GM23338 (cell line): ENCODE results near the gene RAI14. TPM values are rescaled to one million over a fixed set of nuclear protein-coding genes. Genes with fewer than 3 reads are reported as not detected.

Experiments used
- ATAC-seq: fragments of 200-7000 bp; cut with Tn5 transposase; 3 replicates; pipeline ENCODE4 v1.9.1; 2020
- DNase-seq: peaks from one replicate; pipeline ENCODE4 v3.0.0-alpha.2; 2015; ENCODE audit warnings: low spot score
- H2AFZ ChIP-seq: fragments of 200-600 bp; sonication (generic); 2 replicates; pipeline ENCODE4 v1.8.0; 2016; ENCODE audit warnings: antibody characterized with exemption, mild to moderate bottlenecking, moderate library complexity
- H3F3A ChIP-seq: fragments of 200-600 bp; sonication (generic); replicated peaks from 2 replicates; pipeline ENCODE4 v1.8.0; 2017; ENCODE audit warnings: antibody characterized with exemption, mixed run types, low read depth
- H3K27ac ChIP-seq: fragments of 200-600 bp; sonication (generic); 2 replicates; pipeline ENCODE4 v1.6.1; 2016; ENCODE audit warnings: low read depth
- H3K27me3 ChIP-seq: fragments of 200-600 bp; sonication (generic); 2 replicates; pipeline ENCODE4 v1.8.0; 2016; ENCODE audit warnings: mild to moderate bottlenecking, mixed run types, moderate library complexity; ENCODE audit not compliant: insufficient read depth
- H3K36me3 ChIP-seq: fragments of 200-600 bp; sonication (generic); 2 replicates; pipeline ENCODE4 v1.8.0; 2016; ENCODE audit warnings: mild to moderate bottlenecking; ENCODE audit not compliant: insufficient read depth
- H3K4me1 ChIP-seq: fragments of 200-600 bp; sonication (generic); 2 replicates; pipeline ENCODE4 v1.8.0; 2016; ENCODE audit warnings: mild to moderate bottlenecking, moderate library complexity; ENCODE audit not compliant: insufficient read depth
- H3K4me2 ChIP-seq: fragments of 200-600 bp; sonication (generic); 2 replicates; pipeline ENCODE4 v1.7.1; 2017; ENCODE audit warnings: mixed run types
- H3K4me3 ChIP-seq: fragments of 200-600 bp; sonication (generic); 2 replicates; pipeline ENCODE4 v1.6.1; 2016; ENCODE audit warnings: mixed run types
- H3K79me2 ChIP-seq: fragments of 200-600 bp; sonication (generic); replicated peaks from 2 replicates; pipeline ENCODE4 v1.8.0; 2017; ENCODE audit warnings: mild to moderate bottlenecking; ENCODE audit not compliant: insufficient read depth
- H3K9me2 ChIP-seq: fragments of 200-600 bp; sonication (generic); 2 replicates; pipeline ENCODE4 v1.8.0; 2017; ENCODE audit not compliant: insufficient read depth
- H4K20me1 ChIP-seq: fragments of 200-600 bp; sonication (generic); replicated peaks from 2 replicates; pipeline ENCODE4 v1.8.0; 2017; ENCODE audit warnings: mild to moderate bottlenecking; ENCODE audit not compliant: insufficient read depth
- H3K27ac Mint-ChIP-seq: 2 replicates; pipeline ENCODE4 v1.8.0; 2020; ENCODE audit warnings: inconsistent platforms, mild to moderate bottlenecking, moderate library complexity, mixed read lengths
- H3K27me3 Mint-ChIP-seq: 3 replicates; pipeline ENCODE4 v1.8.0; 2022; ENCODE audit warnings: low read depth, mild to moderate bottlenecking, moderate library complexity, mixed read lengths, inconsistent platforms; ENCODE audit not compliant: insufficient read depth, poor library complexity
- H3K36me3 Mint-ChIP-seq: 3 replicates; pipeline ENCODE4 v1.8.0; 2021; ENCODE audit warnings: low read depth, mild to moderate bottlenecking, inconsistent platforms, moderate library complexity, mixed read lengths
- H3K4me1 Mint-ChIP-seq: 3 replicates; pipeline ENCODE4 v1.8.0; 2020; ENCODE audit warnings: mild to moderate bottlenecking, inconsistent platforms, mixed read lengths
- H3K4me3 Mint-ChIP-seq: 3 replicates; pipeline ENCODE4 v1.8.0; 2021; ENCODE audit warnings: moderate library complexity, mild to moderate bottlenecking, inconsistent platforms, mixed read lengths
- H3K9me3 Mint-ChIP-seq: 3 replicates; pipeline ENCODE4 v1.8.0; 2020; ENCODE audit warnings: moderate library complexity, mild to moderate bottlenecking, inconsistent platforms, mixed read lengths
- EZH2 ChIP-seq: fragments of 200-600 bp; sonication (generic); IDR thresholded peaks from one replicate; pipeline ENCODE4 v1.8.0; 2017; ENCODE audit warnings: antibody characterized with exemption, mild to moderate bottlenecking, low read depth; ENCODE audit not compliant: unreplicated experiment
- EZH2phosphoT487 ChIP-seq: fragments of 200-600 bp; sonication (generic); IDR thresholded peaks from one replicate; pipeline ENCODE4 v1.8.1; 2018; ENCODE audit warnings: antibody characterized with exemption; ENCODE audit not compliant: unreplicated experiment
- NANOG ChIP-seq: IDR thresholded peaks from 2 replicates; pipeline ENCODE4 v1.6.1; 2016; ENCODE audit warnings: antibody characterized with exemption, borderline replicate concordance
- POLR2AphosphoS5 ChIP-seq: IDR thresholded peaks from 2 replicates; pipeline ENCODE4 v1.6.1; 2016; ENCODE audit warnings: antibody characterized with exemption, low read depth
- STAT1 ChIP-seq: IDR thresholded peaks from one replicate; pipeline ENCODE4 v1.6.1; 2016; ENCODE audit warnings: antibody characterized with exemption; ENCODE audit not compliant: unreplicated experiment
- ZNF331 ChIP-seq: fragments of 250-450 bp; sonication (Bioruptor Pico); IDR thresholded peaks from 2 replicates; pipeline ENCODE4 v1.5.0; 2020; ENCODE audit warnings: low read depth, mild to moderate bottlenecking, moderate library complexity
- polyA plus RNA-seq: library from polyadenylated mRNA; unstranded; fragments of >200 nt; fragmentation: Nextera tagmentation; extraction: Ambion mirVana; gene quantifications from 2 replicates; pipeline ENCODE4 v1.2.1, GENCODE V29; 2016
- total RNA-seq: library from RNA; depleted of rRNA; stranded (reverse); fragments of >200 nt; shearing (Covaris generic); gene quantifications from 2 replicates; pipeline ENCODE4 v1.2.3, GENCODE V29; 2014
- TF ChIP-seq, protein P1 (sequence below): IDR thresholded peaks from 2 replicates; pipeline ENCODE4 v1.6.1; 2016; ENCODE audit warnings: antibody characterized with exemption
- TF ChIP-seq, protein P2 (sequence below), 2 experiments: fragments of 200-600 bp in 1 of 2; sonication (generic) in 1 of 2; conservative IDR thresholded peaks; 2 replicates each; pipeline versions ENCODE4 v1.5.1 to v1.6.1; 2016 to 2017; ENCODE audit warnings: antibody characterized with exemption in 2 of 2, low read depth in 2 of 2, mild to moderate bottlenecking in 2 of 2, moderate library complexity in 1 of 2
- TF ChIP-seq, protein P3 (sequence below): IDR thresholded peaks from one replicate; pipeline ENCODE4 v1.6.1; 2018; ENCODE audit warnings: antibody characterized with exemption; ENCODE audit not compliant: unreplicated experiment

Gene RAI14
- total and polyA plus RNA-seq, 2 experiments from 2014 or later: 58.8 to 95.8 TPM

- peaks cover 34% of the 10 kb centered on the region for H3K36me3 Mint-ChIP-seq
- H3K27ac ChIP-seq: no peak overlapping the region
- peaks cover 24% of the 10 kb centered on the region for H3K9me3 Mint-ChIP-seq
- peaks cover 12% of the 10 kb centered on the region; the same call in 1 of the 2 replicates for H3K36me3 ChIP-seq
- H3F3A ChIP-seq: no peaks in the 10 kb centered on the region
- DNase-seq: no peak
- no peak for TF ChIP-seq POLR2AphosphoS5
- no peak for TF ChIP-seq ZNF331
- no peak for TF ChIP-seq STAT1
- TF ChIP-seq NANOG: no peak
- peaks cover 58% of the 10 kb centered on the region for H3K79me2 ChIP-seq
- peaks cover 4% of the 10 kb centered on the region; the same call in 2 of the 3 replicates for H3K4me1 Mint-ChIP-seq
- H3K4me3 ChIP-seq: no peak overlapping the region
- H4K20me1 ChIP-seq: peaks cover 8% of the 10 kb centered on the region; the same call in 1 of the 2 replicates
- H3K4me2 ChIP-seq: no peak overlapping the region
- ATAC-seq: no peak
- no peaks in the 10 kb centered on the region for H3K4me1 ChIP-seq
- no peak overlapping the region for H3K27ac Mint-ChIP-seq
- no peak overlapping the region for H2AFZ ChIP-seq
- no peaks in the 10 kb centered on the region for H3K27me3 ChIP-seq
- H3K27me3 Mint-ChIP-seq: peaks cover 2% of the 10 kb centered on the region
- 0 out of 2 replicates have a peak, but pooled peaks cover 2% of the 10 kb centered on the region for H3K9me2 ChIP-seq
- H3K4me3 Mint-ChIP-seq: no peak overlapping the region
Observed at GRCh38 chr5:34789639-34790038, 133.5 kb downstream of the RAI14 start.

- peaks cover 12% of the 10 kb centered on the region; the same call in 1 of the 2 replicates for H3K36me3 ChIP-seq
- no peak overlapping the region for H3K4me3 ChIP-seq
- no peak overlapping the region for H3K4me3 Mint-ChIP-seq
- peaks cover 2% of the 10 kb centered on the region for H3K27me3 Mint-ChIP-seq
- peaks cover 30% of the 10 kb centered on the region for H3K36me3 Mint-ChIP-seq
- H3K27me3 ChIP-seq: no peaks in the 10 kb centered on the region
- ATAC-seq (no peak), DNase-seq (no peak)
- no peak overlapping the region for H3K4me2 ChIP-seq
- H3K79me2 ChIP-seq: peaks cover 58% of the 10 kb centered on the region
- no peaks in the 10 kb centered on the region for H3F3A ChIP-seq
- H3K9me3 Mint-ChIP-seq: peaks cover 24% of the 10 kb centered on the region
- no peaks in the 10 kb centered on the region for H3K4me1 ChIP-seq
- no peak overlapping the region for H2AFZ ChIP-seq
- H3K27ac Mint-ChIP-seq: no peak overlapping the region
- H4K20me1 ChIP-seq: peaks cover 8% of the 10 kb centered on the region; the same call in 1 of the 2 replicates
- H3K9me2 ChIP-seq: 0 out of 2 replicates have a peak, but pooled peaks cover 7% of the 10 kb centered on the region
- H3K27ac ChIP-seq: no peak overlapping the region
- H3K4me1 Mint-ChIP-seq: peaks cover 4% of the 10 kb centered on the region; the same call in 2 of the 3 replicates
- TF ChIP-seq, protein P1, sequence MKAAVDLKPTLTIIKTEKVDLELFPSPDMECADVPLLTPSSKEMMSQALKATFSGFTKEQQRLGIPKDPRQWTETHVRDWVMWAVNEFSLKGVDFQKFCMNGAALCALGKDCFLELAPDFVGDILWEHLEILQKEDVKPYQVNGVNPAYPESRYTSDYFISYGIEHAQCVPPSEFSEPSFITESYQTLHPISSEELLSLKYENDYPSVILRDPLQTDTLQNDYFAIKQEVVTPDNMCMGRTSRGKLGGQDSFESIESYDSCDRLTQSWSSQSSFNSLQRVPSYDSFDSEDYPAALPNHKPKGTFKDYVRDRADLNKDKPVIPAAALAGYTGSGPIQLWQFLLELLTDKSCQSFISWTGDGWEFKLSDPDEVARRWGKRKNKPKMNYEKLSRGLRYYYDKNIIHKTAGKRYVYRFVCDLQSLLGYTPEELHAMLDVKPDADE: no peak
- TF ChIP-seq, protein P2, sequence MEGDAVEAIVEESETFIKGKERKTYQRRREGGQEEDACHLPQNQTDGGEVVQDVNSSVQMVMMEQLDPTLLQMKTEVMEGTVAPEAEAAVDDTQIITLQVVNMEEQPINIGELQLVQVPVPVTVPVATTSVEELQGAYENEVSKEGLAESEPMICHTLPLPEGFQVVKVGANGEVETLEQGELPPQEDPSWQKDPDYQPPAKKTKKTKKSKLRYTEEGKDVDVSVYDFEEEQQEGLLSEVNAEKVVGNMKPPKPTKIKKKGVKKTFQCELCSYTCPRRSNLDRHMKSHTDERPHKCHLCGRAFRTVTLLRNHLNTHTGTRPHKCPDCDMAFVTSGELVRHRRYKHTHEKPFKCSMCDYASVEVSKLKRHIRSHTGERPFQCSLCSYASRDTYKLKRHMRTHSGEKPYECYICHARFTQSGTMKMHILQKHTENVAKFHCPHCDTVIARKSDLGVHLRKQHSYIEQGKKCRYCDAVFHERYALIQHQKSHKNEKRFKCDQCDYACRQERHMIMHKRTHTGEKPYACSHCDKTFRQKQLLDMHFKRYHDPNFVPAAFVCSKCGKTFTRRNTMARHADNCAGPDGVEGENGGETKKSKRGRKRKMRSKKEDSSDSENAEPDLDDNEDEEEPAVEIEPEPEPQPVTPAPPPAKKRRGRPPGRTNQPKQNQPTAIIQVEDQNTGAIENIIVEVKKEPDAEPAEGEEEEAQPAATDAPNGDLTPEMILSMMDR (conservative IDR thresholded peaks at IDR 0.05; ENCODE audit: low read depth in 2 of 2): no peak
- TF ChIP-seq EZH2phosphoT487 (no peak), STAT1 (no peak), ZNF331 (no peak), EZH2 (no peak)
- TF ChIP-seq, protein P3, sequence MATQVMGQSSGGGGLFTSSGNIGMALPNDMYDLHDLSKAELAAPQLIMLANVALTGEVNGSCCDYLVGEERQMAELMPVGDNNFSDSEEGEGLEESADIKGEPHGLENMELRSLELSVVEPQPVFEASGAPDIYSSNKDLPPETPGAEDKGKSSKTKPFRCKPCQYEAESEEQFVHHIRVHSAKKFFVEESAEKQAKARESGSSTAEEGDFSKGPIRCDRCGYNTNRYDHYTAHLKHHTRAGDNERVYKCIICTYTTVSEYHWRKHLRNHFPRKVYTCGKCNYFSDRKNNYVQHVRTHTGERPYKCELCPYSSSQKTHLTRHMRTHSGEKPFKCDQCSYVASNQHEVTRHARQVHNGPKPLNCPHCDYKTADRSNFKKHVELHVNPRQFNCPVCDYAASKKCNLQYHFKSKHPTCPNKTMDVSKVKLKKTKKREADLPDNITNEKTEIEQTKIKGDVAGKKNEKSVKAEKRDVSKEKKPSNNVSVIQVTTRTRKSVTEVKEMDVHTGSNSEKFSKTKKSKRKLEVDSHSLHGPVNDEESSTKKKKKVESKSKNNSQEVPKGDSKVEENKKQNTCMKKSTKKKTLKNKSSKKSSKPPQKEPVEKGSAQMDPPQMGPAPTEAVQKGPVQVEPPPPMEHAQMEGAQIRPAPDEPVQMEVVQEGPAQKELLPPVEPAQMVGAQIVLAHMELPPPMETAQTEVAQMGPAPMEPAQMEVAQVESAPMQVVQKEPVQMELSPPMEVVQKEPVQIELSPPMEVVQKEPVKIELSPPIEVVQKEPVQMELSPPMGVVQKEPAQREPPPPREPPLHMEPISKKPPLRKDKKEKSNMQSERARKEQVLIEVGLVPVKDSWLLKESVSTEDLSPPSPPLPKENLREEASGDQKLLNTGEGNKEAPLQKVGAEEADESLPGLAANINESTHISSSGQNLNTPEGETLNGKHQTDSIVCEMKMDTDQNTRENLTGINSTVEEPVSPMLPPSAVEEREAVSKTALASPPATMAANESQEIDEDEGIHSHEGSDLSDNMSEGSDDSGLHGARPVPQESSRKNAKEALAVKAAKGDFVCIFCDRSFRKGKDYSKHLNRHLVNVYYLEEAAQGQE: no peak
Observed at GRCh38 chr5:34790069-34790468, 133.9 kb downstream of the RAI14 start.
